ENCODE results near the gene VSTM2L.

GRCh38 chr20:37941992-37942391 is 39.1 kb downstream of the VSTM2L start:
- TF ChIP-seq POLR2AphosphoS5 (IDR thresholded peaks at IDR 0.05; ENCODE audit: low read depth, low read length) (no peak), REST (IDR thresholded peaks at IDR 0.05; ENCODE audit: insufficient read depth in 1 of 2, low read depth in 2 of 2, low read length in 2 of 2) (no peak), TAF1 (IDR thresholded peaks at IDR 0.05; ENCODE audit: borderline replicate concordance, insufficient read depth, low read length) (no peak), SIN3A (IDR thresholded peaks at IDR 0.05; ENCODE audit: borderline replicate concordance, insufficient read depth, low read length) (no peak), FOXP2 (optimal IDR thresholded peaks at IDR 0.05; ENCODE audit: borderline replicate concordance, extremely low read depth, extremely low read length, insufficient read depth) (no peak)
